Effector CD8-positive, alpha-beta T cell (primary cell): ENCODE measurements around the gene HOXC13.

Experiments used
- DNase-seq: peaks from one replicate; lab custom pipeline; 2025; lab: John Stamatoyannopoulos, UW
- total RNA-seq, 4 experiments: gene quantifications; one replicate each; lab custom pipeline; 2026; lab: John Stamatoyannopoulos, UW

The HOXC13 gene
- 0 to 0.54 (median 0.04) reads per million in 4 experiments for total RNA-seq

- DNase-seq: no peak
Measured at GRCh38 chr12:53938326-53939140, at the start of gene HOXC13. HOXC13 (plus strand) TSS chr12:53938831; CDS start chr12:53938907, 76 bp downstream.

GRCh38 chr12:53890081-53890480 lies 48.5 kb upstream of the HOXC13 start:
- DNase-seq: no peak

- DNase-seq: no peak
Measured at GRCh38 chr12:53892762-53893395, 45.8 kb upstream of the HOXC13 start.

- no peak for DNase-seq
Measured at GRCh38 chr12:53899230-53899629, 39.4 kb upstream of the HOXC13 start.

GRCh38 chr12:53907103-53907502 lies 31.5 kb upstream of the HOXC13 start:
- DNase-seq: no peak

GRCh38 chr12:53916788-53917655 lies 21.6 kb upstream of the HOXC13 start:
- no peak for DNase-seq

- no peak for DNase-seq
Measured at GRCh38 chr12:53924521-53925405, 13.9 kb upstream of the HOXC13 start.

- DNase-seq: no peak
Measured at GRCh38 chr12:53927220-53928029, 11.2 kb upstream of the HOXC13 start.

GRCh38 chr12:53928054-53928835 lies 10.4 kb upstream of the HOXC13 start:
- no peak for DNase-seq

GRCh38 chr12:53929527-53929926 lies 9.1 kb upstream of the HOXC13 start:
- DNase-seq: no peak

GRCh38 chr12:53930591-53931255 lies 7.9 kb upstream of the HOXC13 start:
- DNase-seq: no peak

GRCh38 chr12:53931844-53932581 lies 6.6 kb upstream of the HOXC13 start:
- DNase-seq: no peak

- no peak for DNase-seq
Measured at GRCh38 chr12:53932915-53933314, 5.7 kb upstream of the HOXC13 start.

- DNase-seq: no peak
Measured at GRCh38 chr12:53935383-53936341, 3.0 kb upstream of the HOXC13 start.

- no peak for DNase-seq
Measured at GRCh38 chr12:53937099-53937498, 1.5 kb upstream of the HOXC13 start.

GRCh38 chr12:53937596-53938325 lies 870 bp upstream of the HOXC13 start:
- DNase-seq: no peak
